ENCODE data around the gene ELMOD1. TPM values are rescaled to one million over a fixed set of nuclear protein-coding genes. Genes with fewer than 3 reads are reported as not detected.

The ELMOD1 gene
- total and polyA plus RNA-seq, 2 of the 4 experiments (the other 2 are of a cell fraction), result 0.18 to 0.29 TPM

- in situ Hi-C loops (cut with MboI; ENCODE audit: low sequenced_read_pairs) (no loop called here), intact Hi-C loops (cut with micrococcal nuclease) (no loop called here), dilution Hi-C loops (cut with HindIII; ENCODE audit: low sequenced_read_pairs, unreplicated experiment) (no loop called here)
- Histone ChIP-seq H3K9ac (ENCODE audit: low read depth, low read length) (no peak overlapping the region), H2AK5ac (ENCODE audit: low read depth, low read length) (no peak overlapping the region), H2BK5ac (ENCODE audit: low read depth, low read length, poor library complexity, severe bottlenecking) (no peak overlapping the region), H3K4me1 (ENCODE audit: control insufficient read depth, insufficient read depth, low read length) (no peaks in the 10 kb centered on the region), H3K4me2 (ENCODE audit: low read depth, low read length) (no peak overlapping the region), H2BK15ac (ENCODE audit: low read depth, low read length) (no peak overlapping the region), H2BK20ac (ENCODE audit: low read depth, low read length) (no peak overlapping the region), H3K23ac (ENCODE audit: low read depth, low read length) (no peak overlapping the region), H2BK120ac (ENCODE audit: low read depth, low read length) (no peak overlapping the region), H4K5ac (ENCODE audit: low read depth, low read length) (no peak overlapping the region), H4K8ac (ENCODE audit: low read depth in 2 of 2, low read length in 2 of 2) (no peak overlapping the region), H3K27me3 (ENCODE audit: control insufficient read depth, insufficient read depth, low read length) (peaks cover 9% of the 10 kb centered on the region), H2AFZ (replicated peaks; ENCODE audit: low read length, poor library complexity) (no peak overlapping the region), H3K27ac (ENCODE audit: insufficient read depth, low read length) (no peak overlapping the region), H3K4ac (ENCODE audit: low read depth, low read length) (no peak overlapping the region), H3K14ac (replicated peaks; ENCODE audit: low read depth, low read length) (no peak overlapping the region), H2AK9ac (replicated peaks; ENCODE audit: low read depth, low read length, poor library complexity) (no peak overlapping the region), H3K79me1 (ENCODE audit: low read depth in 1 of 2, low read length in 2 of 2) (no peaks in the 10 kb centered on the region), H4K91ac (ENCODE audit: insufficient read depth, low read depth, low read length) (no peak overlapping the region), H3K4me3 (ENCODE audit: insufficient read depth, low read depth, low read length) (no peak overlapping the region), H3K18ac (ENCODE audit: low read depth, low read length) (no peak overlapping the region), H4K20me1 (ENCODE audit: insufficient read depth, low read length) (no peaks in the 10 kb centered on the region), H3K56ac (ENCODE audit: extremely low read depth, insufficient read depth, low read length) (no peak overlapping the region), H3K36me3 (ENCODE audit: control insufficient read depth, insufficient read depth, low read length) (no peaks in the 10 kb centered on the region), H3K9me3 (ENCODE audit: control insufficient read depth, insufficient read depth, low read length) (no peaks in the 10 kb centered on the region), H3K9me1 (ENCODE audit: insufficient read depth, low read length) (no peaks in the 10 kb centered on the region)
- no peak for ATAC-seq (ENCODE audit: low read depth)
- TF ChIP-seq ELK1 (IDR thresholded peaks at IDR 0.05; ENCODE audit: borderline replicate concordance, low read depth, low read length) (no peak), POLR2A (IDR thresholded peaks at IDR 0.05; ENCODE audit: low read depth, low read length) (no peak), MAZ (IDR thresholded peaks at IDR 0.05; ENCODE audit: borderline replicate concordance, low read depth, low read length) (no peak), NFE2L2 (IDR thresholded peaks at IDR 0.05; ENCODE audit: low read depth, low read length) (no peak), MAFK (IDR thresholded peaks at IDR 0.05; ENCODE audit: low read depth, low read length) (no peak), BHLHE40 (IDR thresholded peaks at IDR 0.05; ENCODE audit: low read depth, low read length) (no peak), FOS (IDR thresholded peaks at IDR 0.05; ENCODE audit: low read depth, low read length) (no peak), MXI1 (IDR thresholded peaks at IDR 0.05; ENCODE audit: borderline replicate concordance, low read depth, low read length) (no peak), RAD21 (IDR thresholded peaks at IDR 0.05; ENCODE audit: low read length) (no peak), SMC3 (IDR thresholded peaks at IDR 0.05; ENCODE audit: low read depth, low read length) (no peak), CHD1 (IDR thresholded peaks at IDR 0.05; ENCODE audit: low read depth, low read length) (no peak), RCOR1 (IDR thresholded peaks at IDR 0.05; ENCODE audit: insufficient replicate concordance, low read length) (no peak), CTCF (conservative IDR thresholded peaks at IDR 0.05; ENCODE audit: low read depth, low read length) (no peak), CEBPB (IDR thresholded peaks at IDR 0.05; ENCODE audit: low read depth, low read length) (no peak)
- ChIA-PET POLR2A (ENCODE audit: unreplicated experiment) (no interaction called here), CTCF (no interaction called here)
- BruUV-seq (replicated peaks), result no TSS peak
- no peak for DNase-seq
- no CpG with 5 or more reads among the region's 2 CpGs for WGBS, 2 experiments (ENCODE audit: extremely low coverage in 2 of 2, insufficient read length in 1 of 2)
Observed at GRCh38 chr11:107625685-107625989, 34.7 kb downstream of the ELMOD1 start.
